ENCODE results near the gene GPI.

DNA sequence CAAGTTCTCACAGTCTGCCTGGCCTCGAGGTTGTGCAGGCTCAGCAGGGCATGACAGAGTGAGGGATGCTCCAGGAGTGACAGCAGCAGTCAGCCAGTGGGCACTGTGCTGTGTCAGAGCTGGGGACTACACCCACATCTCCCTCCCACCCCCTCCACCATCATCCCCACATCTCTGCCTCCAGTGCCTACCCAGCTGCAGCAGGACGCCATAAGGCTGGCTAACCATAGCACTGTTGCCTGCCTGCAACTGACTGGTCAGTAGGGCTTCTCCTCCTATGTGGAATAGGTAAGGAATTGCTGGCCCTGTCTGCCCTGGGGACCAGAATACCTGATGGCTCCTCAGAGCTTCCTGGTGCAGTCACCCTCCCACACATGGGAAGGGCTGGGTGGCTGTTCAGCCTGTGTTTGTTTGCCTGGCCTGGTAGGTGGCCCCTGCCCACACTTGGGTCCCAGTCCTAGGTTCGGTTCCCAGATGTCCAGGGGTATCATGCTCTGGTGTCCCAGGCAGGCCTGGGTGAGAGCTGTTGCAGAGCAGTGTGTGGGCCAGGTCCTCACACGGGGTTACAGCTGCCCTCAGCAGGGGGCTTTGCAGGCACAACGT is 15.7 kb downstream of the GPI start:
- no peak for TF ChIP-seq ZNF546 (CRISPR knock-in tag; conservative IDR thresholded peaks at IDR 0.05)
- TF ChIP-seq, protein P1, sequence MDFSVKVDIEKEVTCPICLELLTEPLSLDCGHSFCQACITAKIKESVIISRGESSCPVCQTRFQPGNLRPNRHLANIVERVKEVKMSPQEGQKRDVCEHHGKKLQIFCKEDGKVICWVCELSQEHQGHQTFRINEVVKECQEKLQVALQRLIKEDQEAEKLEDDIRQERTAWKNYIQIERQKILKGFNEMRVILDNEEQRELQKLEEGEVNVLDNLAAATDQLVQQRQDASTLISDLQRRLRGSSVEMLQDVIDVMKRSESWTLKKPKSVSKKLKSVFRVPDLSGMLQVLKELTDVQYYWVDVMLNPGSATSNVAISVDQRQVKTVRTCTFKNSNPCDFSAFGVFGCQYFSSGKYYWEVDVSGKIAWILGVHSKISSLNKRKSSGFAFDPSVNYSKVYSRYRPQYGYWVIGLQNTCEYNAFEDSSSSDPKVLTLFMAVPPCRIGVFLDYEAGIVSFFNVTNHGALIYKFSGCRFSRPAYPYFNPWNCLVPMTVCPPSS (IDR thresholded peaks at IDR 0.05) = no peak
- TF ChIP-seq, protein P2, sequence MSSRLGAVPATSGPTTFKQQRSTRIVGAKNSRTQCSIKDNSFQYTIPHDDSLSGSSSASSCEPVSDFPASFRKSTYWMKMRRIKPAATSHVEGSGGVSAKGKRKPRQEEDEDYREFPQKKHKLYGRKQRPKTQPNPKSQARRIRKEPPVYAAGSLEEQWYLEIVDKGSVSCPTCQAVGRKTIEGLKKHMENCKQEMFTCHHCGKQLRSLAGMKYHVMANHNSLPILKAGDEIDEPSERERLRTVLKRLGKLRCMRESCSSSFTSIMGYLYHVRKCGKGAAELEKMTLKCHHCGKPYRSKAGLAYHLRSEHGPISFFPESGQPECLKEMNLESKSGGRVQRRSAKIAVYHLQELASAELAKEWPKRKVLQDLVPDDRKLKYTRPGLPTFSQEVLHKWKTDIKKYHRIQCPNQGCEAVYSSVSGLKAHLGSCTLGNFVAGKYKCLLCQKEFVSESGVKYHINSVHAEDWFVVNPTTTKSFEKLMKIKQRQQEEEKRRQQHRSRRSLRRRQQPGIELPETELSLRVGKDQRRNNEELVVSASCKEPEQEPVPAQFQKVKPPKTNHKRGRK (CRISPR knock-in tag; IDR thresholded peaks at IDR 0.05) = no peak
- TF ChIP-seq EP300 (IDR thresholded peaks at IDR 0.05; ENCODE audit: low read depth in 2 of 2, low read length in 2 of 2) = no peak
- TF ChIP-seq EP300 (CRISPR knock-in tag; IDR thresholded peaks at IDR 0.05; ENCODE audit: borderline replicate concordance) = no peak
- TF ChIP-seq CREM (IDR thresholded peaks at IDR 0.05) = no peak
- TF ChIP-seq CREM (CRISPR knock-in tag; IDR thresholded peaks at IDR 0.05) = no peak
- TF ChIP-seq, protein P3, sequence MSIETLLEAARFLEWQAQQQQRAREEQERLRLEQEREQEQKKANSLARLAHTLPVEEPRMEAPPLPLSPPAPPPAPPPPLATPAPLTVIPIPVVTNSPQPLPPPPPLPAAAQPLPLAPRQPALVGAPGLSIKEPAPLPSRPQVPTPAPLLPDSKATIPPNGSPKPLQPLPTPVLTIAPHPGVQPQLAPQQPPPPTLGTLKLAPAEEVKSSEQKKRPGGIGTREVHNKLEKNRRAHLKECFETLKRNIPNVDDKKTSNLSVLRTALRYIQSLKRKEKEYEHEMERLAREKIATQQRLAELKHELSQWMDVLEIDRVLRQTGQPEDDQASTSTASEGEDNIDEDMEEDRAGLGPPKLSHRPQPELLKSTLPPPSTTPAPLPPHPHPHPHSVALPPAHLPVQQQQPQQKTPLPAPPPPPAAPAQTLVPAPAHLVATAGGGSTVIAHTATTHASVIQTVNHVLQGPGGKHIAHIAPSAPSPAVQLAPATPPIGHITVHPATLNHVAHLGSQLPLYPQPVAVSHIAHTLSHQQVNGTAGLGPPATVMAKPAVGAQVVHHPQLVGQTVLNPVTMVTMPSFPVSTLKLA (IDR thresholded peaks at IDR 0.05) = no peak
- no peak for TF ChIP-seq ISX (CRISPR knock-in tag; conservative IDR thresholded peaks at IDR 0.05)
- TF ChIP-seq, protein P4, sequence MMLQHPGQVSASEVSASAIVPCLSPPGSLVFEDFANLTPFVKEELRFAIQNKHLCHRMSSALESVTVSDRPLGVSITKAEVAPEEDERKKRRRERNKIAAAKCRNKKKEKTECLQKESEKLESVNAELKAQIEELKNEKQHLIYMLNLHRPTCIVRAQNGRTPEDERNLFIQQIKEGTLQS (CRISPR knock-in tag; IDR thresholded peaks at IDR 0.05) = no peak
